ENCODE data around the gene DRC7.
"Not testable (repeated sequence)": the region's sequence is repeated elsewhere in the genome, so short reads cannot be mapped to it uniquely, and the experiment has no call there.

Gene DRC7

GRCh38 chr16:57667526-57668262 is 26.9 kb upstream of the DRC7 start:
- Histone ChIP-seq H3K27ac (no peak overlapping the region), H3K27me3 (ENCODE audit: insufficient read depth, low read depth, severe bottlenecking) (no peaks in the 10 kb centered on the region), H3K36me3 (no peaks in the 10 kb centered on the region), H3K4me3 (ENCODE audit: low read depth, low read length) (no peak overlapping the region), H3K9me3 (ENCODE audit: severe bottlenecking) (no peaks in the 10 kb centered on the region)
- TF ChIP-seq, protein P1, sequence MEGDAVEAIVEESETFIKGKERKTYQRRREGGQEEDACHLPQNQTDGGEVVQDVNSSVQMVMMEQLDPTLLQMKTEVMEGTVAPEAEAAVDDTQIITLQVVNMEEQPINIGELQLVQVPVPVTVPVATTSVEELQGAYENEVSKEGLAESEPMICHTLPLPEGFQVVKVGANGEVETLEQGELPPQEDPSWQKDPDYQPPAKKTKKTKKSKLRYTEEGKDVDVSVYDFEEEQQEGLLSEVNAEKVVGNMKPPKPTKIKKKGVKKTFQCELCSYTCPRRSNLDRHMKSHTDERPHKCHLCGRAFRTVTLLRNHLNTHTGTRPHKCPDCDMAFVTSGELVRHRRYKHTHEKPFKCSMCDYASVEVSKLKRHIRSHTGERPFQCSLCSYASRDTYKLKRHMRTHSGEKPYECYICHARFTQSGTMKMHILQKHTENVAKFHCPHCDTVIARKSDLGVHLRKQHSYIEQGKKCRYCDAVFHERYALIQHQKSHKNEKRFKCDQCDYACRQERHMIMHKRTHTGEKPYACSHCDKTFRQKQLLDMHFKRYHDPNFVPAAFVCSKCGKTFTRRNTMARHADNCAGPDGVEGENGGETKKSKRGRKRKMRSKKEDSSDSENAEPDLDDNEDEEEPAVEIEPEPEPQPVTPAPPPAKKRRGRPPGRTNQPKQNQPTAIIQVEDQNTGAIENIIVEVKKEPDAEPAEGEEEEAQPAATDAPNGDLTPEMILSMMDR (IDR thresholded peaks at IDR 0.05; ENCODE audit: low read depth, low read length): peak; percentile 60
- no peak for DNase-seq

DNA sequence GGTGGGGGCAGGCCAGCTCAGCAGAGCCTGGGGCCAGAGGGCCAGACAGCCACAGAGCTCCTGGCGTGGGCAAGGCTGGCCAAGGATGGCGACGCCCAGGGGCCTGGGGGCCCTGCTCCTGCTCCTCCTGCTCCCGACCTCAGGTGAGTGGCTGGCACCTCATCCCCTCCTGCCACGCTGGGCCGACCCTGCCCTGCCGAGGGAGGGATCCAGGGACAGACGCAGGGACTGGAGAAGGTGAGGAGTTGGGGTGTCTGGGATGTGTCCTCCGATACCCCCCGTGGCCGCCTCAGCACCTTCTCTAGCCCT is 26.4 kb upstream of the DRC7 start, which contains the start of gene ADGRG3:
TSS of gene ADGRG3 (plus strand) at position 44 of the 309 bp plus-strand sequence. CDS start at position 86, 42 bp downstream.
- H3K9me3 ChIP-seq (ENCODE audit: severe bottlenecking): no peaks in the 10 kb centered on the region
- no peaks in the 10 kb centered on the region for H3K27me3 ChIP-seq (ENCODE audit: insufficient read depth, low read depth, severe bottlenecking)
- H3K36me3 ChIP-seq: no peaks in the 10 kb centered on the region
- no peak within 1 kb of the TSS for H3K27ac ChIP-seq
- TF ChIP-seq, protein P1 (IDR thresholded peaks at IDR 0.05; ENCODE audit: low read depth, low read length): no peak
- H3K4me3 ChIP-seq (ENCODE audit: low read depth, low read length): no peak within 1 kb of the TSS
- DNase-seq: no peak

GRCh38 chr16:57668630-57669475 is 25.8 kb upstream of the DRC7 start:
- TF ChIP-seq, protein P1 (IDR thresholded peaks at IDR 0.05; ENCODE audit: low read depth, low read length): no peak
- Histone ChIP-seq H3K27ac (no peak overlapping the region), H3K27me3 (ENCODE audit: insufficient read depth, low read depth, severe bottlenecking) (no peaks in the 10 kb centered on the region), H3K36me3 (no peaks in the 10 kb centered on the region), H3K4me3 (ENCODE audit: low read depth, low read length) (no peak overlapping the region), H3K9me3 (ENCODE audit: severe bottlenecking) (no peaks in the 10 kb centered on the region)
- DNase-seq: no peak

DNA sequence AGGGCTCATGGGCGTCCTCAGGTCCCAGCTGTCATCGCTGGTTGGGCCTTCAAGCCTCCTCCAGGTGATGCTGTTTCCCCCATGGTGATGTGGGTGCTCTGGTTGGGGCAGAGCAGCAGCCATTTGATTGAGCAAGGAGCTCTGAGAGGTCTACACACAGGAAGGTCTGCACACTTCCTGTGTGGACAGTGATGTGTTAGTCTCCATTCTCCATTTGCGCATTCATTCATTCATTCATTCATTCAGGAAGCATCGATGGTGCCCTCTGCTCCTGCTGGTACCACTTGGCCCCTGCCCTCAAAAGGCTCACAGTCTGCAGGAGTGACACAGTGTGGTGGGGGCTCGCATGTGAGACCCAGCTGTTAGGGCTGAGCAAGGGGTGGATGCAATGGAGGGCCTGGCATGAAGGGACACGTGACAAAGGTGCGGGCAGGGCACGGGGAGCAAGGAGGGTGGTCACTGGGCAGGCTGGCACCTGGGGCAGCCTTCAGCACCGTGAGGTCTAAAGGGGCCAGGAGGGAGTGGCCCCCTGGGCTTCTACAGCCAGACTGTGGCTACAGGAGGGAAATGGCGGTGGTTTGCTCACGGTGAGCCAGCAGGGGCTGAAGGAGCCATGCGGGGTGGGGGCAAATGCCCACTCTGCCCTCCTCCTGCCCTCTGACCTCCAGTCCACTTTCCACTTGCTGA is 25.0 kb upstream of the DRC7 start:
- no peak for DNase-seq
- no peak overlapping the region for H3K27ac ChIP-seq
- H3K4me3 ChIP-seq (ENCODE audit: low read depth, low read length): no peak overlapping the region
- H3K36me3 ChIP-seq: no peaks in the 10 kb centered on the region
- H3K9me3 ChIP-seq (ENCODE audit: severe bottlenecking): no peaks in the 10 kb centered on the region
- TF ChIP-seq, protein P1 (IDR thresholded peaks at IDR 0.05; ENCODE audit: low read depth, low read length): no peak
- H3K27me3 ChIP-seq (ENCODE audit: insufficient read depth, low read depth, severe bottlenecking): no peaks in the 10 kb centered on the region

- H3K27ac ChIP-seq: no peak overlapping the region
- H3K4me3 ChIP-seq (ENCODE audit: low read depth, low read length): no peak overlapping the region
- no peak for DNase-seq
- no peaks in the 10 kb centered on the region for H3K9me3 ChIP-seq (ENCODE audit: severe bottlenecking)
- no peaks in the 10 kb centered on the region for H3K27me3 ChIP-seq (ENCODE audit: insufficient read depth, low read depth, severe bottlenecking)
- H3K36me3 ChIP-seq: no peaks in the 10 kb centered on the region
- TF ChIP-seq, protein P1 (IDR thresholded peaks at IDR 0.05; ENCODE audit: low read depth, low read length): no peak
Observed at GRCh38 chr16:57670196-57670595, 24.4 kb upstream of the DRC7 start.

DNA sequence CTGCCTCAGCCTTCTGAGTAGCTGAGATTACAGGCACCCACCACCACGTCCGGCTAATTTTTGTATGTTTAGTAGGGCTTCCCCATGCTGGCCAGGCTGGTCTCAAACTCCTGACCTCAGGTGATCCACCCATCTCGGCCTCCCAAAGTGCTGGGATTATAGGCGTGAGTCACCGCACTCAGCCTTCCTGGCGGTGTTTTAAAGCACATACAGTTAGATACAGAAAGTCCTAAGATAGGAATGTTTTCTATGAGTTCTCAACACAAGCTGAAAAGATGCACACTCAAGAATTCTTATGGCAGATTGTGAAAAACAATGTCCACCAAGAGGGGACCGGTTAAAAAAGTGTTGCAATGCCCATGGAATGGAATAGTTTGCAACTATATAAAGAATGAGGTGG is 23.2 kb upstream of the DRC7 start:
- H3K4me3 ChIP-seq (ENCODE audit: low read depth, low read length); H3K27ac ChIP-seq; H3K27me3 ChIP-seq (ENCODE audit: insufficient read depth, low read depth, severe bottlenecking); H3K9me3 ChIP-seq (ENCODE audit: severe bottlenecking); DNase-seq; H3K36me3 ChIP-seq: not testable (repeated sequence)

All from WERI-Rb-1 (cell line).